GM23338 (cell line): ENCODE measurements around the gene C10orf105. TPM values are rescaled to one million over a fixed set of nuclear protein-coding genes. Genes with fewer than 3 reads are reported as not detected.

Experiments used
- NANOG ChIP-seq: IDR thresholded peaks from 2 replicates; pipeline ENCODE4 v1.6.1; 2016; ENCODE audit warnings: antibody characterized with exemption, borderline replicate concordance
- STAT1 ChIP-seq: IDR thresholded peaks from one replicate; pipeline ENCODE4 v1.6.1; 2016; ENCODE audit warnings: antibody characterized with exemption; ENCODE audit not compliant: unreplicated experiment
- polyA plus RNA-seq: library from polyadenylated mRNA; unstranded; fragments of >200 nt; fragmentation: Nextera tagmentation; extraction: Ambion mirVana; gene quantifications from 2 replicates; pipeline ENCODE4 v1.2.1, GENCODE V29; 2016
- total RNA-seq: library from RNA; depleted of rRNA; stranded (reverse); fragments of >200 nt; shearing (Covaris generic); gene quantifications from 2 replicates; pipeline ENCODE4 v1.2.3, GENCODE V29; 2014
- TF ChIP-seq, protein P1 (sequence below): fragments of 250-450 bp; sonication (Bioruptor Pico); IDR thresholded peaks from 2 replicates; pipeline ENCODE4 v1.5.0; 2020; ENCODE audit warnings: mild to moderate bottlenecking, moderate library complexity
- TF ChIP-seq, protein P2 (sequence below): IDR thresholded peaks from one replicate; pipeline ENCODE4 v1.6.1; 2018; ENCODE audit warnings: antibody characterized with exemption; ENCODE audit not compliant: unreplicated experiment

The C10orf105 gene
- total and polyA plus RNA-seq, 2 experiments from 2014 or later: 0.15 to 0.17 TPM

DNA sequence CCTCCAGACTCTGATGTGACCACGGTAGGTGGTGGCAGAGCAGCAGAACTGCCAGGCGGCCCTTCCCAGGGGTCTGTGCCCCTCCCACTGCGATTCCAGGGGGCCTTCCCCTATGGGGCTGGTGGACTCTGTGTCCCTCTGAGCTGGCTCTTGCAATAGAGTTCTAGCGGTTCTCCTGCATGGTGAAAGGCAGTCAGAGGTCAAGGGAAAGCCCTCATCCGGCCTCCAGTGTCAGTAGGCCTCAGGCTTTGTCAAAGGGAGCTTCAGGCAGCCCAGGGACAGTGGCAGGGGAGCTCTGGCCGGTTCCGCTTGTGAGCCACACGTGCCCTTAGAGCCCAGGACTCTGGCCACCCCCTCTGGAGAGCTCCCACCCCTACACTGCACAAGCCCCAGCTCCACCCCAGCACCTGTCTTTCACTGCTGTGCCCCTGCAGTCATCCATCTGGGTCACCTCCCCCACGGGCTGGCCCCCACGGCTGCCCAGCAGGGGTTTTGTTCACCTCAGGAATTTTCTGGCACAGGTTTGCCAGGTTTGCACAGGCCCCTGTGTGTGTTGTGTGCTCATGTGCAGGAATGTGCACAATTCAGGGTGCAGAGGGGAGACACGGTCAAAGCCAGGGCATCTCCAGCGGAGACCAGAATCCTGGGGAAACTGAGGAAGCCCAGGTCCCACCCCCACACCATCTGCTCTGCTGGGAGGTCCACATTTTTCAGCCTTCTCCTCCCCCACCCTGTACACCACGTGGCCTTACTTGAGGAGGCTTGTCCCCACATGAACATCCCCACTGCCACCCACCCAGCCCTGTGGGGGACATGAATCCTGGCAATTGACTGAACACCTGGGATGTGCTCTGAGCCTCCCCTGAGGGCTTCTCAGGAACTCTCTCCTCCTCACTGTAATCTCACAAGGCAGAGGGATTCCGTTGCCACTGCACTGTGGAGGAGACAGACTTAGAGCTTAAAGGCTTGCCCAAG, 23.8 kb downstream of the C10orf105 start (continued):
- TF ChIP-seq, protein P1, sequence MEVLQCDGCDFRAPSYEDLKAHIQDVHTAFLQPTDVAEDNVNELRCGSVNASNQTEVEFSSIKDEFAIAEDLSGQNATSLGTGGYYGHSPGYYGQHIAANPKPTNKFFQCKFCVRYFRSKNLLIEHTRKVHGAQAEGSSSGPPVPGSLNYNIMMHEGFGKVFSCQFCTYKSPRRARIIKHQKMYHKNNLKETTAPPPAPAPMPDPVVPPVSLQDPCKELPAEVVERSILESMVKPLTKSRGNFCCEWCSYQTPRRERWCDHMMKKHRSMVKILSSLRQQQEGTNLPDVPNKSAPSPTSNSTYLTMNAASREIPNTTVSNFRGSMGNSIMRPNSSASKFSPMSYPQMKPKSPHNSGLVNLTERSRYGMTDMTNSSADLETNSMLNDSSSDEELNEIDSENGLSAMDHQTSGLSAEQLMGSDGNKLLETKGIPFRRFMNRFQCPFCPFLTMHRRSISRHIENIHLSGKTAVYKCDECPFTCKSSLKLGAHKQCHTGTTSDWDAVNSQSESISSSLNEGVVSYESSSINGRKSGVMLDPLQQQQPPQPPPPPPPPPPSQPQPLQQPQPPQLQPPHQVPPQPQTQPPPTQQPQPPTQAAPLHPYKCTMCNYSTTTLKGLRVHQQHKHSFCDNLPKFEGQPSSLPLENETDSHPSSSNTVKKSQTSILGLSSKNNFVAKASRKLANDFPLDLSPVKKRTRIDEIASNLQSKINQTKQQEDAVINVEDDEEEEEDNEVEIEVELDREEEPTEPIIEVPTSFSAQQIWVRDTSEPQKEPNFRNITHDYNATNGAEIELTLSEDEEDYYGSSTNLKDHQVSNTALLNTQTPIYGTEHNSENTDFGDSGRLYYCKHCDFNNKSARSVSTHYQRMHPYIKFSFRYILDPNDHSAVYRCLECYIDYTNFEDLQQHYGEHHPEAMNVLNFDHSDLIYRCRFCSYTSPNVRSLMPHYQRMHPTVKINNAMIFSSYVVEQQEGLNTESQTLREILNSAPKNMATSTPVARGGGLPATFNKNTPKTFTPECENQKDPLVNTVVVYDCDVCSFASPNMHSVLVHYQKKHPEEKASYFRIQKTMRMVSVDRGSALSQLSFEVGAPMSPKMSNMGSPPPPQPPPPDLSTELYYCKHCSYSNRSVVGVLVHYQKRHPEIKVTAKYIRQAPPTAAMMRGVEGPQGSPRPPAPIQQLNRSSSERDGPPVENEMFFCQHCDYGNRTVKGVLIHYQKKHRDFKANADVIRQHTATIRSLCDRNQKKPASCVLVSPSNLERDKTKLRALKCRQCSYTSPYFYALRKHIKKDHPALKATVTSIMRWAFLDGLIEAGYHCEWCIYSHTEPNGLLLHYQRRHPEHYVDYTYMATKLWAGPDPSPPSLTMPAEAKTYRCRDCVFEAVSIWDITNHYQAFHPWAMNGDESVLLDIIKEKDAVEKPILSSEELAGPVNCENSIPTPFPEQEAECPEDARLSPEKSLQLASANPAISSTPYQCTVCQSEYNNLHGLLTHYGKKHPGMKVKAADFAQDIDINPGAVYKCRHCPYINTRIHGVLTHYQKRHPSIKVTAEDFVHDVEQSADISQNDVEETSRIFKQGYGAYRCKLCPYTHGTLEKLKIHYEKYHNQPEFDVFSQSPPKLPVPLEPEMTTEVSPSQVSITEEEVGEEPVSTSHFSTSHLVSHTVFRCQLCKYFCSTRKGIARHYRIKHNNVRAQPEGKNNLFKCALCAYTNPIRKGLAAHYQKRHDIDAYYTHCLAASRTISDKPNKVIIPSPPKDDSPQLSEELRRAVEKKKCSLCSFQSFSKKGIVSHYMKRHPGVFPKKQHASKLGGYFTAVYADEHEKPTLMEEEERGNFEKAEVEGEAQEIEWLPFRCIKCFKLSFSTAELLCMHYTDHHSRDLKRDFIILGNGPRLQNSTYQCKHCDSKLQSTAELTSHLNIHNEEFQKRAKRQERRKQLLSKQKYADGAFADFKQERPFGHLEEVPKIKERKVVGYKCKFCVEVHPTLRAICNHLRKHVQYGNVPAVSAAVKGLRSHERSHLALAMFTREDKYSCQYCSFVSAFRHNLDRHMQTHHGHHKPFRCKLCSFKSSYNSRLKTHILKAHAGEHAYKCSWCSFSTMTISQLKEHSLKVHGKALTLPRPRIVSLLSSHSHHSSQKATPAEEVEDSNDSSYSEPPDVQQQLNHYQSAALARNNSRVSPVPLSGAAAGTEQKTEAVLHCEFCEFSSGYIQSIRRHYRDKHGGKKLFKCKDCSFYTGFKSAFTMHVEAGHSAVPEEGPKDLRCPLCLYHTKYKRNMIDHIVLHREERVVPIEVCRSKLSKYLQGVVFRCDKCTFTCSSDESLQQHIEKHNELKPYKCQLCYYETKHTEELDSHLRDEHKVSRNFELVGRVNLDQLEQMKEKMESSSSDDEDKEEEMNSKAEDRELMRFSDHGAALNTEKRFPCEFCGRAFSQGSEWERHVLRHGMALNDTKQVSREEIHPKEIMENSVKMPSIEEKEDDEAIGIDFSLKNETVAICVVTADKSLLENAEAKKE (CRISPR knock-in tag): no peak
- TF ChIP-seq, protein P2, sequence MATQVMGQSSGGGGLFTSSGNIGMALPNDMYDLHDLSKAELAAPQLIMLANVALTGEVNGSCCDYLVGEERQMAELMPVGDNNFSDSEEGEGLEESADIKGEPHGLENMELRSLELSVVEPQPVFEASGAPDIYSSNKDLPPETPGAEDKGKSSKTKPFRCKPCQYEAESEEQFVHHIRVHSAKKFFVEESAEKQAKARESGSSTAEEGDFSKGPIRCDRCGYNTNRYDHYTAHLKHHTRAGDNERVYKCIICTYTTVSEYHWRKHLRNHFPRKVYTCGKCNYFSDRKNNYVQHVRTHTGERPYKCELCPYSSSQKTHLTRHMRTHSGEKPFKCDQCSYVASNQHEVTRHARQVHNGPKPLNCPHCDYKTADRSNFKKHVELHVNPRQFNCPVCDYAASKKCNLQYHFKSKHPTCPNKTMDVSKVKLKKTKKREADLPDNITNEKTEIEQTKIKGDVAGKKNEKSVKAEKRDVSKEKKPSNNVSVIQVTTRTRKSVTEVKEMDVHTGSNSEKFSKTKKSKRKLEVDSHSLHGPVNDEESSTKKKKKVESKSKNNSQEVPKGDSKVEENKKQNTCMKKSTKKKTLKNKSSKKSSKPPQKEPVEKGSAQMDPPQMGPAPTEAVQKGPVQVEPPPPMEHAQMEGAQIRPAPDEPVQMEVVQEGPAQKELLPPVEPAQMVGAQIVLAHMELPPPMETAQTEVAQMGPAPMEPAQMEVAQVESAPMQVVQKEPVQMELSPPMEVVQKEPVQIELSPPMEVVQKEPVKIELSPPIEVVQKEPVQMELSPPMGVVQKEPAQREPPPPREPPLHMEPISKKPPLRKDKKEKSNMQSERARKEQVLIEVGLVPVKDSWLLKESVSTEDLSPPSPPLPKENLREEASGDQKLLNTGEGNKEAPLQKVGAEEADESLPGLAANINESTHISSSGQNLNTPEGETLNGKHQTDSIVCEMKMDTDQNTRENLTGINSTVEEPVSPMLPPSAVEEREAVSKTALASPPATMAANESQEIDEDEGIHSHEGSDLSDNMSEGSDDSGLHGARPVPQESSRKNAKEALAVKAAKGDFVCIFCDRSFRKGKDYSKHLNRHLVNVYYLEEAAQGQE: no peak
- TF ChIP-seq NANOG: no peak
- TF ChIP-seq STAT1: no peak
